ENCODE data around the gene TP53BP2. TPM values are rescaled to one million over a fixed set of nuclear protein-coding genes. Genes with fewer than 3 reads are reported as not detected.

The TP53BP2 gene
- total and polyA plus RNA-seq, 4 donors, result 3.9 to 26.8 (median 13.0) TPM

DNA sequence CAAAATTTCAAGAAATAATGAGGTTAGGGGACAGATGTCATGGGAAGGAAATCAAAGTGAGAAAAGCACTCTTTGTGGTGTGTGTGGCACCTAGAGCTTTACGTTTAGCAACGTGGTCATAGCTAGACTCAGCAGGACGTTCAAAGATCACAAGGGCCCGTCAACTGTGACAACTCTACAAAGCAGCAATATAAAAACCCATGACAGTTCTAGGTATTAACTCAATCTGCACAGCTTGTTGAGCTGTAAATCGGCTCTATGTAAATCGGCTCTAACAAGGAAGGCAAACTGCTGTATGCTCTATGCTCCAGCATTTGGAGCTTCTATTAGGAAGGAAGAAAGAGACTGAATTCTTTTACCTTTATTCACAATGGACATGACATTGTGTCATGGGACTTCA, 64.8 kb downstream of the TP53BP2 start:
- Histone ChIP-seq H3K27me3 (ENCODE audit: control insufficient read depth in 4 of 4, insufficient read depth in 4 of 4, low read length in 3 of 4) (no peaks in the 10 kb centered on the region), H3K4me1 (ENCODE audit: control insufficient read depth in 4 of 4, insufficient read depth in 4 of 4, low read length in 3 of 4) (no peaks in the 10 kb centered on the region), H3K36me3 (ENCODE audit: control insufficient read depth in 4 of 4, insufficient read depth in 3 of 4, low read depth in 1 of 4, low read length in 3 of 4) (peaks cover 5 to 54% (median 48%) of the 10 kb centered on the region in 4 donors), H3K9me3 (ENCODE audit: control insufficient read depth in 4 of 4, low read length in 3 of 4) (no peaks in the 10 kb centered on the region), H3K9ac (ENCODE audit: low read depth in 1 of 2, low read length in 2 of 2) (no peak overlapping the region), H3K4me3 (ENCODE audit: low read depth in 1 of 3, low read length in 3 of 3) (no peak overlapping the region), H3K27ac (ENCODE audit: low read depth in 1 of 2, low read length in 2 of 2) (no peak overlapping the region)
- WGBS, result 89% methylated on average over 6 of the region's 6 CpGs
- TF ChIP-seq HNF4A (conservative IDR thresholded peaks at IDR 0.05), result no peak
- no peak for TF ChIP-seq FOXA1 (IDR thresholded peaks at IDR 0.05)
- TF ChIP-seq, protein P1, sequence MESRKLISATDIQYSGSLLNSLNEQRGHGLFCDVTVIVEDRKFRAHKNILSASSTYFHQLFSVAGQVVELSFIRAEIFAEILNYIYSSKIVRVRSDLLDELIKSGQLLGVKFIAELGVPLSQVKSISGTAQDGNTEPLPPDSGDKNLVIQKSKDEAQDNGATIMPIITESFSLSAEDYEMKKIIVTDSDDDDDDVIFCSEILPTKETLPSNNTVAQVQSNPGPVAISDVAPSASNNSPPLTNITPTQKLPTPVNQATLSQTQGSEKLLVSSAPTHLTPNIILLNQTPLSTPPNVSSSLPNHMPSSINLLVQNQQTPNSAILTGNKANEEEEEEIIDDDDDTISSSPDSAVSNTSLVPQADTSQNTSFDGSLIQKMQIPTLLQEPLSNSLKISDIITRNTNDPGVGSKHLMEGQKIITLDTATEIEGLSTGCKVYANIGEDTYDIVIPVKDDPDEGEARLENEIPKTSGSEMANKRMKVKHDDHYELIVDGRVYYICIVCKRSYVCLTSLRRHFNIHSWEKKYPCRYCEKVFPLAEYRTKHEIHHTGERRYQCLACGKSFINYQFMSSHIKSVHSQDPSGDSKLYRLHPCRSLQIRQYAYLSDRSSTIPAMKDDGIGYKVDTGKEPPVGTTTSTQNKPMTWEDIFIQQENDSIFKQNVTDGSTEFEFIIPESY (IDR thresholded peaks at IDR 0.05), result no peak
- TF ChIP-seq YY1 (IDR thresholded peaks at IDR 0.05), result no peak
- no peak for TF ChIP-seq TAF1 (conservative IDR thresholded peaks at IDR 0.05)
- no peak for TF ChIP-seq FOXA2 (IDR thresholded peaks at IDR 0.05)
- TF ChIP-seq NR2F2 (IDR thresholded peaks at IDR 0.05), result no peak
- TF ChIP-seq, protein P2, sequence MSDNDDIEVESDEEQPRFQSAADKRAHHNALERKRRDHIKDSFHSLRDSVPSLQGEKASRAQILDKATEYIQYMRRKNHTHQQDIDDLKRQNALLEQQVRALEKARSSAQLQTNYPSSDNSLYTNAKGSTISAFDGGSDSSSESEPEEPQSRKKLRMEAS (IDR thresholded peaks at IDR 0.05), result no peak
- TF ChIP-seq, protein P3, sequence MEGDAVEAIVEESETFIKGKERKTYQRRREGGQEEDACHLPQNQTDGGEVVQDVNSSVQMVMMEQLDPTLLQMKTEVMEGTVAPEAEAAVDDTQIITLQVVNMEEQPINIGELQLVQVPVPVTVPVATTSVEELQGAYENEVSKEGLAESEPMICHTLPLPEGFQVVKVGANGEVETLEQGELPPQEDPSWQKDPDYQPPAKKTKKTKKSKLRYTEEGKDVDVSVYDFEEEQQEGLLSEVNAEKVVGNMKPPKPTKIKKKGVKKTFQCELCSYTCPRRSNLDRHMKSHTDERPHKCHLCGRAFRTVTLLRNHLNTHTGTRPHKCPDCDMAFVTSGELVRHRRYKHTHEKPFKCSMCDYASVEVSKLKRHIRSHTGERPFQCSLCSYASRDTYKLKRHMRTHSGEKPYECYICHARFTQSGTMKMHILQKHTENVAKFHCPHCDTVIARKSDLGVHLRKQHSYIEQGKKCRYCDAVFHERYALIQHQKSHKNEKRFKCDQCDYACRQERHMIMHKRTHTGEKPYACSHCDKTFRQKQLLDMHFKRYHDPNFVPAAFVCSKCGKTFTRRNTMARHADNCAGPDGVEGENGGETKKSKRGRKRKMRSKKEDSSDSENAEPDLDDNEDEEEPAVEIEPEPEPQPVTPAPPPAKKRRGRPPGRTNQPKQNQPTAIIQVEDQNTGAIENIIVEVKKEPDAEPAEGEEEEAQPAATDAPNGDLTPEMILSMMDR (IDR thresholded peaks at IDR 0.05; ENCODE audit: low read depth, low read length, missing input control), result no peak
- no peak for TF ChIP-seq RXRA (IDR thresholded peaks at IDR 0.05)
- no peak for DNase-seq (ENCODE audit: low spot score)

DNA sequence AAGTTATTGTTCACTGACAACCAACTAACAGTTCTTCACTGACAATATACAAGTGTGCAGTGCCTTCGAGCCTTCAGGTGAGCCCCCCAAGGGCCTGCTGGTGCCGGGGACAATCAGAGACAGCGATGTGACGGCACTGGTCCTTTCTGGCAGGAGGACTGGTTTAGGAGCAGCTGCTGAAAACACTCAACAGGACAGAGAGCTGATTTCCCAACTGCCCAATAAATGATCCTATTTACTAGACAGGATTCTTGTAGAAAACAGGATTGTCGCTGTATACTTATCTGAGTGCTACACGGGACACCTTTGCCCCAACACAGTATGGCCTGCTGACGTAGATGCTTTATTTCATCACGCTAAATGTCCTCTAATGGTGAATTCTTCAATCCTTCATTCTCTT, 65.4 kb downstream of the TP53BP2 start:
- H3K27me3 ChIP-seq (ENCODE audit: control insufficient read depth in 4 of 4, insufficient read depth in 4 of 4, low read length in 3 of 4), result no peaks in the 10 kb centered on the region
- DNase-seq (ENCODE audit: low spot score), result no peak
- no peaks in the 10 kb centered on the region for H3K9me3 ChIP-seq (ENCODE audit: control insufficient read depth in 4 of 4, low read length in 3 of 4)
- H3K36me3 ChIP-seq (ENCODE audit: control insufficient read depth in 4 of 4, insufficient read depth in 3 of 4, low read depth in 1 of 4, low read length in 3 of 4), result peaks cover 5 to 56% (median 48%) of the 10 kb centered on the region in 4 donors
- H3K4me1 ChIP-seq (ENCODE audit: control insufficient read depth in 4 of 4, insufficient read depth in 4 of 4, low read length in 3 of 4), result no peaks in the 10 kb centered on the region
- 95% methylated on average over 8 of the region's 8 CpGs for WGBS
- H3K4me3 ChIP-seq (ENCODE audit: low read depth in 1 of 3, low read length in 3 of 3), result no peak overlapping the region
- H3K27ac ChIP-seq (ENCODE audit: low read depth in 1 of 2, low read length in 2 of 2), result no peak overlapping the region
- TF ChIP-seq, protein P1 (IDR thresholded peaks at IDR 0.05), result no peak
- TF ChIP-seq RXRA (IDR thresholded peaks at IDR 0.05), result no peak
- no peak for TF ChIP-seq EGR1 (IDR thresholded peaks at IDR 0.05; ENCODE audit: low read depth in 2 of 2)
- no peak for TF ChIP-seq SP1 (IDR thresholded peaks at IDR 0.05)
- TF ChIP-seq YY1 (IDR thresholded peaks at IDR 0.05), result no peak
- TF ChIP-seq, protein P4, sequence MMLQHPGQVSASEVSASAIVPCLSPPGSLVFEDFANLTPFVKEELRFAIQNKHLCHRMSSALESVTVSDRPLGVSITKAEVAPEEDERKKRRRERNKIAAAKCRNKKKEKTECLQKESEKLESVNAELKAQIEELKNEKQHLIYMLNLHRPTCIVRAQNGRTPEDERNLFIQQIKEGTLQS (IDR thresholded peaks at IDR 0.05), result no peak
- TF ChIP-seq, protein P3 (IDR thresholded peaks at IDR 0.05; ENCODE audit: low read depth, low read length, missing input control), result no peak
- no peak for TF ChIP-seq HNF4A (conservative IDR thresholded peaks at IDR 0.05)
- TF ChIP-seq FOXA2 (IDR thresholded peaks at IDR 0.05), result no peak
- no peak overlapping the region for H3K9ac ChIP-seq (ENCODE audit: low read depth in 1 of 2, low read length in 2 of 2)

All from liver (tissue), 9 donors.